Astrocyte of the spinal cord (primary cell): ENCODE measurements around the gene VOPP1.
A peak's percentile ranks its signal among the peaks of the same experiment; 100 is the strongest.

ENCODE experiments used
- DNase-seq: peaks from one replicate; pipeline ENCODE4 v3.0.0; 2011; ENCODE audit warnings: low read depth, low spot score
- H3K4me3 ChIP-seq: 2 replicates; pipeline ENCODE4 v1.5.1; 2011; ENCODE audit warnings: low read depth, mild to moderate bottlenecking, low read length, moderate library complexity
- CTCF ChIP-seq: IDR thresholded peaks from 2 replicates; pipeline ENCODE4 v1.5.1; 2012; ENCODE audit warnings: low read depth, mild to moderate bottlenecking, low read length, inconsistent platforms
- in situ Hi-C: cut with HindIII; loops from 2 replicates; pipeline ENCODE4 v1.10.0; 2017; ENCODE audit warnings: low sequenced_read_pairs

Gene VOPP1

GRCh38 chr7:55435466-55435865 lies 136.8 kb downstream of the VOPP1 start:
- H3K4me3 ChIP-seq, result no peak overlapping the region
- DNase-seq, result no peak
- no peak for TF ChIP-seq CTCF
- in situ Hi-C loops, result no loop called here

GRCh38 chr7:55432939-55433784 lies 139.1 kb downstream of the VOPP1 start:
- TF ChIP-seq CTCF, result peak; percentile 53
- in situ Hi-C loops, result no loop called here
- no peak overlapping the region for H3K4me3 ChIP-seq
- peak; percentile 51 for DNase-seq

- no peak for DNase-seq
- TF ChIP-seq CTCF, result no peak
- in situ Hi-C loops, result no loop called here
- H3K4me3 ChIP-seq, result no peak overlapping the region
Measured at GRCh38 chr7:55432506-55432905, 139.8 kb downstream of the VOPP1 start.

- no peak overlapping the region for H3K4me3 ChIP-seq
- in situ Hi-C loops, result no loop called here
- no peak for DNase-seq
- no peak for TF ChIP-seq CTCF
Measured at GRCh38 chr7:55431898-55432297, 140.4 kb downstream of the VOPP1 start.

GRCh38 chr7:55429835-55430499 lies 142.3 kb downstream of the VOPP1 start:
- no peak for DNase-seq
- H3K4me3 ChIP-seq, result no peak overlapping the region
- no peak for TF ChIP-seq CTCF
- in situ Hi-C loops, result no loop called here

GRCh38 chr7:55427800-55428199 lies 144.5 kb downstream of the VOPP1 start:
- in situ Hi-C loops, result no loop called here
- TF ChIP-seq CTCF, result no peak
- DNase-seq, result no peak
- H3K4me3 ChIP-seq, result no peak overlapping the region
